Measurements from ENCODE around the gene VWA5B2.

VWA5B2 gene

GRCh38 chr3:184282941-184283340 lies 53.6 kb downstream of the VWA5B2 start:
- no peak for DNase-seq

GRCh38 chr3:184283681-184284080 lies 54.3 kb downstream of the VWA5B2 start:
- no peak for DNase-seq

DNA sequence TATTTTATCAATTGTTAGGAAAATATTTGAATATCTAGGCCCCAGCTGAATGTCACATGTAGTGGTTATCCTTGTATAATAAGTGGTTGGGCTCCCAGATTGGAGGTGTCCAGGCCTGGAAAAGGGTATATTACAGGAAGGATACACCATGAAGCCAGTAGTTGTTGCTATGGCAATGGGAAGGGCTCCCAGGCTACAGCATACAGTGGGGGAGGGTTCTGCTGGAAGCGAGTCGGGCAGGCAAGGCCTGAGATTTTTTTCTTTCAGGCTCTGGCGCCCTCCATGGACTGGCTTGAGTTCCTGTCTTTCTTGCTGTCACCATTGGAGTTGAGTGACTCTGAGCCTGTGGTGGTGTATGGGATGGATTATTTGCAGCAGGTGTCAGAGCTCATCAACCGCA lies 55.3 kb downstream of the VWA5B2 start:
- peak; percentile 58 for DNase-seq

DNA sequence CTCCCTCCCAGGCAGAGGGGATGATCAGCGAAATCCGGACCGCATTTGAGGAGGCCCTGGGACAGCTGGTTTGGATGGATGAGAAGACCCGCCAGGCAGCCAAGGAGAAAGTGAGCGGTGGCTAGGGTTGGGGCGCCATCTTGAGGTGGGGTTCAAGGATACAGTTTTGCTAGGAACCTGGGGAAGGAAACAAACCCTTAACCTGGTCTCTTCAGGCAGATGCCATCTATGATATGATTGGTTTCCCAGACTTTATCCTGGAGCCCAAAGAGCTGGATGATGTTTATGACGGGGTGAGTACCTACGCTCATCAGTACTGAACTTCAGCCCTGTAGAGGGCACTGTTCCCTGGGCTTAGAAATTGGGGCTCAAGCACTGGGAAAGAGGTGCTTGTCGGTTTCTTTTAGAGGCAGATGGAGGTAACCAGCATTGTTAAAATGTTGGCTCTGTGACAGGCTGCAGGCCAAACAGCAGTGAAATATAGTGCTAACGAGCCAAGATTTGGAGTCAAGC lies 60.1 kb downstream of the VWA5B2 start:
- DNase-seq: peak; percentile 43

DNA sequence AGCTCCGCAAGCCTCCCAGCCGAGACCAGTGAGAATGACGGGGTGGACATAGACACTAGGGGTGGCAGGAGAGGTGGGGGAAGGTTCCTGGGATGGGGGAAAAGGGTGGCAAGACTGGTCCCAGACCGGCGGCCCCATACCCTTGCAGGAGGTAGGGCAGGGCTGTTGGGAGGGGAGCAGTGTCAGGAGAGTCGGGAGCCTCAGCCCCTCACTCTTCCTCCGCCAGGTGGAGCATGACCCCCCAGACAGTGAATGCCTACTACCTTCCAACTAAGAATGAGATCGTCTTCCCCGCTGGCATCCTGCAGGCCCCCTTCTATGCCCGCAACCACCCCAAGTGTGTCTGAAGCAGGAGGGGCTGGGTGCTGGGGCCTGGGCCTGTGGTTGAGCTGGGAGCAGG lies 60.9 kb downstream of the VWA5B2 start:
- DNase-seq: no peak

GRCh38 chr3:184291044-184291737 lies 61.8 kb downstream of the VWA5B2 start:
- no peak for DNase-seq

Data from NCI-H526 treated with DMSO at 0.1 percent for 48 hours (cell line).